Upper lobe of left lung (tissue), 4 donors: Measurements from ENCODE around the gene PPARD.

Source experiments
- CTCF ChIP-seq, 6 experiments: fragments of 450-650 bp in 4 of 6; fragments of 200-600 bp in 2 of 6; sonication (generic) in 2 of 6; IDR thresholded peaks; one replicate each; pipeline ENCODE4 v1.5.1; 2016 to 2019; ENCODE audit warnings: antibody characterized with exemption in 6 of 6
- POLR2AphosphoS5 ChIP-seq, 2 donors: sonication (generic); formaldehyde crosslinking; IDR thresholded peaks; one replicate each; pipeline ENCODE4 v1.5.1; 2017; ENCODE audit warnings: antibody characterized with exemption in 2 of 2

- TF ChIP-seq CTCF (IDR thresholded peaks at IDR 0.05) (no peak), POLR2AphosphoS5 (IDR thresholded peaks at IDR 0.05) (no peak)
These were observed 47.3 kb upstream of the PPARD start for GRCh38 chr6:35295036-35295435.
